ENCODE data around the gene FBXO48.

The FBXO48 gene

GRCh38 chr2:68411397-68412126, 55.5 kb downstream of the FBXO48 start:
- no peak for TF ChIP-seq CTCF (IDR thresholded peaks at IDR 0.05; ENCODE audit: low read depth, low read length)
- no peak for DNase-seq (ENCODE audit: extremely low read depth, low read depth)

Measured in AG09319 (cell line).